Skeletal muscle satellite cell (primary cell): Measurements from ENCODE around the gene PKHD1.

Experiments used
- H3K27me3 ChIP-seq: 2 replicates; pipeline ENCODE4 v1.7.0; 2013; ENCODE audit warnings: low read length; ENCODE audit not compliant: control insufficient read depth, insufficient read depth
- H3K36me3 ChIP-seq: 2 replicates; pipeline ENCODE4 v1.7.0; 2013; ENCODE audit warnings: mild to moderate bottlenecking, control low read depth, low read length; ENCODE audit not compliant: insufficient read depth
- H3K4me1 ChIP-seq: 2 replicates; pipeline ENCODE4 v1.7.0; 2013; ENCODE audit warnings: low read length; ENCODE audit not compliant: control insufficient read depth, insufficient read depth
- H3K4me2 ChIP-seq: 2 replicates; pipeline ENCODE4 v1.7.0; 2013; ENCODE audit warnings: mild to moderate bottlenecking, low read length
- H3K4me3 ChIP-seq: 2 replicates; pipeline ENCODE4 v1.7.0; 2013; ENCODE audit warnings: low read length
- H3K9ac ChIP-seq: 2 replicates; pipeline ENCODE4 v1.7.0; 2013; ENCODE audit warnings: mild to moderate bottlenecking, low read depth, low read length, moderate library complexity
- H3K9me3 ChIP-seq: replicated peaks from 2 replicates; pipeline ENCODE4 v1.7.0; 2013; ENCODE audit warnings: mild to moderate bottlenecking, control low read depth, low read length

Gene PKHD1

DNA sequence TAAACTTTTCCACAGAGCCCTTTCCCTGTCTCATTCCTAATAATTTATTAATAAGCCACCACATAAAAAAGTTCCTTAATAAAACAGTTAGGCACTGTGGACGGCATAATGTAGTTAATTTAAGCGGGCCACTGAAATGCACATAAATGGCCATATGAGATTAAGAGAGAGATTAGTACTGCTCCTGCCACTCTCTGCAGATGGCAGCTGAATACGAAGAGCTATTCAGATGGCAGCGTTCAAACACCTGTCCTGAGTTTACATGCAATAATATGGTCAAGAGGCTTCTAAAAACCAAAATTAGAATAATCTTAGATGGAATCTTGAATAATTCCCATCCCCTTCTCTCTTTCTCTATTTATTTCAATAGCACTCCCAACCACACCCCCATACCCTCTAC is 461.8 kb downstream of the PKHD1 start:
- no peaks in the 10 kb centered on the region for H3K9me3 ChIP-seq
- H3K27me3 ChIP-seq, result no peaks in the 10 kb centered on the region
- H3K9ac ChIP-seq, result no peak overlapping the region
- no peaks in the 10 kb centered on the region for H3K36me3 ChIP-seq
- H3K4me3 ChIP-seq, result no peak overlapping the region
- no peaks in the 10 kb centered on the region for H3K4me1 ChIP-seq
- no peak overlapping the region for H3K4me2 ChIP-seq

DNA sequence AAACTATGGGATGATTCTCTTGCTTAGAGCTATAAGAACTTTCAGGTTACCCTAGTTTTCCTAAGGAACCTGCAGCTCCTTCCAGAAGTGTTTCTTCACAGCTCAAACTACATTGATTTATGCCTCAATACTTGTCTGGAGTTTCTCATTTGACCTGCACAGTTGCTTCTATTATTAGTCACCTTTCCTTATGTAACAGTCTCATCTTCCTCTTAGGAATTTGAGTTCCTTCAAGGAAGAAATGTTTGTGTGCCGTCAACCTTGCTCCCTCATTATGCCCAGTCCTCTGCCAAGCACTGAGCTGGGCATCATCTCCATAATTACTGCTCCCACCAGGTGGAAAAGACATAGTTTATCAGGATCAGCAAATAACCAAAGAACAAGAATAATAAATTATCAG is 466.4 kb downstream of the PKHD1 start:
- Histone ChIP-seq H3K36me3 (no peaks in the 10 kb centered on the region), H3K9ac (no peak overlapping the region), H3K27me3 (no peaks in the 10 kb centered on the region), H3K9me3 (no peaks in the 10 kb centered on the region), H3K4me3 (no peak overlapping the region), H3K4me2 (no peak overlapping the region), H3K4me1 (no peaks in the 10 kb centered on the region)

DNA sequence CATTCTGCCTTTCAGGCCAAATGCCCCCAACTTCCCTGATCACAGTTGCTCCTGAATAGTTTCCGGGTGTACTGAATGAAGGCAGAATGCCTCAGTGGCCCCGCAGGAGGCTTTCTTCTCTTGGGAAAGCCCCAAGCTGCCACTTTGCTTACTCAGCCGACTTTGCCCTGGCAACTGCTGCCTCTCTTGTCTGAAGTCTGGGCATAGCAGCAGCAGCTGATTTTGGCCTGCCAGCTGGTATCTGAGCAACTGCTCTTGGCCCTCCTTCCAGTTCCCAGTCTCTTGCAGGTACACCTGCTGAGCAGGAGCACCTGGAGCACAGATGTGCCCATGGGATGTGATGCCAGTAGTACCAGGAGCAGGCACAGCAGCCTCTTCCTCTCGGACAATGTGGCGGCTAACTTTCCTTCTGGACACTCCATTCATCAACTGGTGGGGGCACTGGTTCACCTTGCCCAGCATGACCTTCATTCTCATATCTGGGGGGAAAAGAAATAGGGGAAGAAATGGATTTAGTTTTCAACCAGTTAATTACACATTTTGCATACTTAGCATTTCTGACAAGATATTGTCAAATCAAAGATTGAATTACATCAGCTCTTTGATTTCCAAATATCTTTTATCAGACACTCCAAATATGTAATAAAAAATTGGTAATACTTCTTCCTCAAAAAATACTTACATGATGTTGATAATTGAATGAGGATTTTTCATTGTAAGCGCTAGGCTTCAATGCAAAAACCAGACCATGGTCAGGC is 468.2 kb downstream of the PKHD1 start:
- no peaks in the 10 kb centered on the region for H3K9me3 ChIP-seq
- no peak overlapping the region for H3K4me3 ChIP-seq
- no peaks in the 10 kb centered on the region for H3K27me3 ChIP-seq
- no peak overlapping the region for H3K9ac ChIP-seq
- no peaks in the 10 kb centered on the region for H3K4me1 ChIP-seq
- no peaks in the 10 kb centered on the region for H3K36me3 ChIP-seq
- no peak overlapping the region for H3K4me2 ChIP-seq

DNA sequence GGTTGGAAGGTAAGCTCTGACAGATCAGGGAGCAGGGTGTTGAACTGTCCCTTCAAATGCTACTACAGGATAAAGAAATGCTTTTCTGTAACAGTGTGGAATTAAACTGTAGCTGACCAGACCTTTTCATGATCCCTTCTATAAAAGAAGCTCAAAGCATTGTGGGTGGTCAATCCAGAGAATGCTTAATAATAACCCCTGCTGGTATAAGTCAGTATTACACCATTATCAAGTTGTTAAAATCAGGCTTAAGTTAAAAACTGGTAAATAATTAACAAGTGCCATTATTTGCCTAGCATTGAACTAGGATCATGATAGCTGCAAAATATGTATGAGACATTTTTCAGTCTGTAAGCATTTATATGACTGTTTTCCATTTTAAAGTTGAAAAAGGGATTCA is 468.9 kb downstream of the PKHD1 start:
- no peak overlapping the region for H3K9ac ChIP-seq
- H3K4me2 ChIP-seq, result no peak overlapping the region
- H3K4me3 ChIP-seq, result no peak overlapping the region
- no peaks in the 10 kb centered on the region for H3K4me1 ChIP-seq
- H3K9me3 ChIP-seq, result no peaks in the 10 kb centered on the region
- H3K36me3 ChIP-seq, result no peaks in the 10 kb centered on the region
- H3K27me3 ChIP-seq, result no peaks in the 10 kb centered on the region

DNA sequence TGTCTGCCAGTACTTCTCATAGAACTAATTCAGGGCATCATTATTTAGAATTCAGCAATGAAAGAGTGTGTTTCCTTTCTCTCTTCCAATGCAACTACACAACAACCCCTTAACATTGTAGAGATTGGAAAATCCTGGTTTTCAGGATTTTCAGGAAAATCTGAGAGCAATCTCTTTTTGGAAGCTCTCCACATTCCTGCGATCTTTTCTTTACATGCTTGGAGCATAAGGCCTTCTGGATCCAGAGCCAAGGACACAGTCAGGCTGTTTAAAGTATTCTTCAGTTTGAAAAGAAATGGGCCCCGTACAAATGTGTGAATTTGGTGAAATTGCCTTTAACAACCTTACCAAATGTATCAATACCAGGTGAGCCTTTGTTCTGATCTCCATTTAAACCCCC is 469.7 kb downstream of the PKHD1 start:
- no peaks in the 10 kb centered on the region for H3K36me3 ChIP-seq
- H3K4me2 ChIP-seq, result no peak overlapping the region
- H3K4me3 ChIP-seq, result no peak overlapping the region
- no peaks in the 10 kb centered on the region for H3K9me3 ChIP-seq
- no peak overlapping the region for H3K9ac ChIP-seq
- no peaks in the 10 kb centered on the region for H3K4me1 ChIP-seq
- no peaks in the 10 kb centered on the region for H3K27me3 ChIP-seq

DNA sequence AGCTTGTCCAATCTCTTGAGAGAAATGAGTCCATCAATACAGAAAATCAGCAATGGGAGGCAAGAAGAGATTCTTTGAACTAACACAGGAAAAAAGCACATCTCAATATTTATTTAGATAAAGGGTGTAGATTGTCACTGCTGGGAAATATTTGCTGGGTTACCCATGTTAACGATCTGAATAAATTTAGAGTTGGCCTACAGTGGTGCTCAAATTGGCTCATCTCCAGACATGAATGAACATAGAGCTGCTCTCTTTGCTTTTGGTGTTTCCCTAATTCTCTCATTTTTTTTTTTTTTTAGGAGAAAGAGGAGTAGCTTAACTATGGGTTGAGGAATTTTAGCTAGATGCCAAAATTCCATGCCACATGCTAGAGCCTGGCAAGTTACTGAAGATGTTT is 471.2 kb downstream of the PKHD1 start:
- Histone ChIP-seq H3K4me2 (no peak overlapping the region), H3K9ac (no peak overlapping the region), H3K27me3 (no peaks in the 10 kb centered on the region), H3K4me3 (no peak overlapping the region), H3K4me1 (no peaks in the 10 kb centered on the region), H3K36me3 (no peaks in the 10 kb centered on the region), H3K9me3 (no peaks in the 10 kb centered on the region)

DNA sequence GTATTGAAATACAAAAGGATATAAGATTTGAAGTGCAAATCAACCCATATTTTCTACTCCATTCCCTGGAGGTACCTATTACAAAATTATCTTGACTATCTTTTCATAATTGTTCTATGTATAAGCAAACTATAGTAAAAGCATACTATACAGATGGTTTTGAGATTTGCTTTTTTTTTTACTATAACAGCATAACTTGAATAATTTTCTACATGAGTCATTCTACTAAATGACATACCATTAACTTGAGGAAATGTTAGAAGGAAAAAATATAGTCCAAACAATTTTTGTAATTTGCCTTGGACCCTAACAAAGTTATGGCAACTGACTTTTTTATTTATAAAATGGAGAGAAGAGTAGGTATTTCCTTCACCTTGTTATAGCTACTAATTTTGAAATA is 472.7 kb downstream of the PKHD1 start:
- Histone ChIP-seq H3K9ac (no peak overlapping the region), H3K4me3 (no peak overlapping the region), H3K4me1 (no peaks in the 10 kb centered on the region), H3K4me2 (no peak overlapping the region), H3K27me3 (no peaks in the 10 kb centered on the region), H3K9me3 (no peaks in the 10 kb centered on the region), H3K36me3 (no peaks in the 10 kb centered on the region)

DNA sequence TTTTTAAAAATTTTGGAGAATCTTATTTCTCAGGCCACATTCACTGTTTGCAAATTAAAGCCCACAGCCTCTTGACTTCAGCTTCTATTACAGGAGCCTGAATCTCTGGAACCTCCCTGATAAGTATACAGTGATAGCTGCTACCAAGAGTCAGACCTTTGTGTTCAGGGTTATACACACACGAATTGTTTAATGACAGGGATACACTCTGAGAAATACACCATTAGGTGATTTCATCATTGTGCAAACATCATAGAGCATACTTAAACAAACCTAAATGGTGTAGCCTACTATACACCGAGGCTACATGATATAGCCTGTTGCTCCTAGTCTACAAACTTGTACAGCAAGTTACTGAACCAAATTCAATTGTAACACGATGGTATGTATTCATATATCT is 473.9 kb downstream of the PKHD1 start:
- no peaks in the 10 kb centered on the region for H3K36me3 ChIP-seq
- no peaks in the 10 kb centered on the region for H3K9me3 ChIP-seq
- no peak overlapping the region for H3K4me2 ChIP-seq
- no peak overlapping the region for H3K9ac ChIP-seq
- H3K4me1 ChIP-seq, result no peaks in the 10 kb centered on the region
- H3K27me3 ChIP-seq, result no peaks in the 10 kb centered on the region
- H3K4me3 ChIP-seq, result no peak overlapping the region

DNA sequence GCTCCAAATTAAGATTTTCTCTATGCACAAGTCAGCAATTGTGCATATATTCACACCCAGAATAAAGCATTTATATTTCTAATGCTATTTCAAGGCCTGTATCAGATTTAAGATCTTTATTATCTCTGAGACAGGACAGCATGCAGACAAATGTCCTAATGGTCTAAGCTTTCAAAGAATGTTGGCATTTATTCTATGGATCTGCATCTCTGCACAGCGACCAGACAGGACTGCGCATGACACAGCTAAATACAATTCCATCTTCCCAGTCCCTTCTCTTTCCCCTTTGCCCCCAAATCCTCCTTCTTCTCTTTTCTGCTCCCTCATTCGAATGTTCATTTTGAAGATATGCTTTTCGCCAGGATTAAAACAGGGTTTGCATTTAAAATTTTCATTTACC is 478.5 kb downstream of the PKHD1 start:
- Histone ChIP-seq H3K36me3 (no peaks in the 10 kb centered on the region), H3K9ac (no peak overlapping the region), H3K9me3 (no peaks in the 10 kb centered on the region), H3K4me3 (no peak overlapping the region), H3K4me1 (no peaks in the 10 kb centered on the region), H3K27me3 (no peaks in the 10 kb centered on the region), H3K4me2 (no peak overlapping the region)

DNA sequence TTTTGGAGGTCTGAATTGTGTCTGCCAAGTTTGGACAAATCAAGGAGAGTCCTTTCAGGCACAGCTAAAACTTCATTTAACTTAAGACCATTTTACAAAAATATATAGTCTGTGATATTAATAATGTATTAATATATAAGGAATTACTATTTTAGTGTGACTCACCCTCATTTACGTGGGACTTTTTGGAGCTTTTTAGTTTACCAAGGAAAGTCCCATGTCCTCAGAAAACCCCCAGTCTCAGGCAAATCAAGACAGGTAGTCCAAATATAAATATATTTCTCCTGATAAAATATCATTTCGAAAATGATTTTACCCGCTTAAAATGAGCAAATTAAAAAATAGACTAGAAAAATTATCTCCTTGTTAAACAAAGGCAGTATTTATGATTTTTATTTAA is 479.0 kb downstream of the PKHD1 start:
- no peaks in the 10 kb centered on the region for H3K36me3 ChIP-seq
- H3K4me2 ChIP-seq, result no peak overlapping the region
- H3K27me3 ChIP-seq, result no peaks in the 10 kb centered on the region
- no peak overlapping the region for H3K4me3 ChIP-seq
- H3K9me3 ChIP-seq, result no peaks in the 10 kb centered on the region
- no peak overlapping the region for H3K9ac ChIP-seq
- H3K4me1 ChIP-seq, result no peaks in the 10 kb centered on the region

DNA sequence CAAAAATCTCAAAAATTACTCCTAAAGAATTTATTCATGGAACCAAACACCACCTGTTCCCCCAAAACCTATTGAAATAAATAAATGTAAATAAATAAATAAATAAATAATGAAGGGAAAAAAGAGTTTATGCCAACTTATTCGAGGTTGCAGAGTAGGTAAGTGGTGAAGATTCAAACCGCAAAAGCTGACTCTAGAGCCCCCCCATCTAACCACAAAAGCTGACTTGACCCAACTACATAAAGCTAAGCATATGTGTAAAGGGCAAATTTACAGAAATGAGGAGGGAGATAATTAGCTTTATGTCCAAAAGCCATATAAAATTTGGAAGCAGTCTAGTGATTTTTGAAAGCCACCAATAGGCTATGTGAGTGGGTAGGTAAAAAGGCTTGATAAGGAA is 486.9 kb downstream of the PKHD1 start:
- H3K9ac ChIP-seq, result no peak overlapping the region
- no peaks in the 10 kb centered on the region for H3K27me3 ChIP-seq
- no peaks in the 10 kb centered on the region for H3K9me3 ChIP-seq
- no peak overlapping the region for H3K4me3 ChIP-seq
- no peaks in the 10 kb centered on the region for H3K4me1 ChIP-seq
- H3K36me3 ChIP-seq, result no peaks in the 10 kb centered on the region
- no peak overlapping the region for H3K4me2 ChIP-seq

DNA sequence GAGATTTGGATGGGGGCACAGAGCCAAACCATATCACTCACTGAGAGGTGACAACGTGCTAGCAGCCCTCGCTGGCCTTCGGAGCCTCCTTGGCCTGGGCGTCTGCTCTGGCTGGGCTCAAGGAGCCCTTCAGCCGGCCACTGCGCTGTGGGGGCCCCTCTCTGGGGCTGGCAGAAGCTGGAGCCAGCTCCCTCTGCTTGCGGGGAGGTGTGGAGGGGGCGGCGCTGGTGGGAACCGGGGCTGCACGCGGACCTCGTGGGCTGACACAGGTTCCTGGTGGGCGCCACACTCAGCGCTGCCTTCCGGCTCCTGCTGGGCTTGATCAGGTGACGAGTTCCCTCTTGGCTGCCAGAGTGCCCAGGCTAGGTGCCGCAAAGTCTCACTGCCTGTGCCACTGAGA is 489.2 kb downstream of the PKHD1 start:
- Histone ChIP-seq H3K4me3 (no peak overlapping the region), H3K4me2 (no peak overlapping the region), H3K36me3 (no peaks in the 10 kb centered on the region), H3K27me3 (no peaks in the 10 kb centered on the region), H3K4me1 (no peaks in the 10 kb centered on the region), H3K9me3 (peaks cover 6% of the 10 kb centered on the region), H3K9ac (no peak overlapping the region)
